Measurements from ENCODE around the gene AGAP3.

The AGAP3 gene

DNA sequence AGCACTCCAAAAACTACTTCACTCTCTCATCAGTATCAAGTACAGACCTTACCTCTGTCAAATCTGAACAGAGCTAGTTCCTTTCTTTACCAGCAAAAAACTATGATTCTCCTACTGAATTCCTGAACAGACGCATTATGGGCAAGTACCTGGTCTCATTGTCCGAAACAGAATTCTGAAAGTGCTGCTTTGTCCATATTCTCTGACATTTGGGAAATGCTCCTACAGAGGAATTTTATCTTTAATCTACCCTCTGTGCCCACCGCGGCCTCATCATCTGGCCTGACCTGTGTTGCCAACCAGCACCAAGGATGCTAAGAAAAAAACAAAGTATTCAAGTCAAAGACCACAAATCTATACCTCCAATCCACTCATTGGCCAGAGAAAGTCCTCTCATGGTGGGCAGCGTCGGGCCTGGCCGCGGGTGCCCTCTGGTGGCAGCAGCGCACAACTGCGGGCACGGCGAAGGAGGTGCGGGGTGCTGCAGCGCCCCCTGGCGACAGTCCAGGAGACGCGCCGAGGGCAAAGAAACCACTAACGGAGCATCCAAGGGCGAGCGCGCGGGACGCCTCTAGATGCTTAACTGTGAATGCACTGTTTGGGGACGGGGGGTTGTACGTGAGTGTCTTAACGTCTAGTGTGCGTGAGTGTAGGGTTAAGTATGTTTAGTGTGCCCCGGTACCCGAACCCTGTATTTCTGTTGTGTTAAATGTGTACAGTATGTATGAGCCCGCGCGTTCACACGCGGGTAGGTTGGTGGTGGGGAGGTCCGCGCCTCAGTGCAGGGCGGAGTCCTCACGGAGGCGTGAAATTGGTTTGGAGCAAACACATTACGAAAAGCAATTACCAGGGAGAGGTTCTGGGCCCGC, 86.2 kb downstream of the AGAP3 start:
- peak; percentile 47 for DNase-seq (ENCODE audit: low read depth, low spot score)
- H3K4me3 ChIP-seq (ENCODE audit: low read length) = no peak overlapping the region

DNA sequence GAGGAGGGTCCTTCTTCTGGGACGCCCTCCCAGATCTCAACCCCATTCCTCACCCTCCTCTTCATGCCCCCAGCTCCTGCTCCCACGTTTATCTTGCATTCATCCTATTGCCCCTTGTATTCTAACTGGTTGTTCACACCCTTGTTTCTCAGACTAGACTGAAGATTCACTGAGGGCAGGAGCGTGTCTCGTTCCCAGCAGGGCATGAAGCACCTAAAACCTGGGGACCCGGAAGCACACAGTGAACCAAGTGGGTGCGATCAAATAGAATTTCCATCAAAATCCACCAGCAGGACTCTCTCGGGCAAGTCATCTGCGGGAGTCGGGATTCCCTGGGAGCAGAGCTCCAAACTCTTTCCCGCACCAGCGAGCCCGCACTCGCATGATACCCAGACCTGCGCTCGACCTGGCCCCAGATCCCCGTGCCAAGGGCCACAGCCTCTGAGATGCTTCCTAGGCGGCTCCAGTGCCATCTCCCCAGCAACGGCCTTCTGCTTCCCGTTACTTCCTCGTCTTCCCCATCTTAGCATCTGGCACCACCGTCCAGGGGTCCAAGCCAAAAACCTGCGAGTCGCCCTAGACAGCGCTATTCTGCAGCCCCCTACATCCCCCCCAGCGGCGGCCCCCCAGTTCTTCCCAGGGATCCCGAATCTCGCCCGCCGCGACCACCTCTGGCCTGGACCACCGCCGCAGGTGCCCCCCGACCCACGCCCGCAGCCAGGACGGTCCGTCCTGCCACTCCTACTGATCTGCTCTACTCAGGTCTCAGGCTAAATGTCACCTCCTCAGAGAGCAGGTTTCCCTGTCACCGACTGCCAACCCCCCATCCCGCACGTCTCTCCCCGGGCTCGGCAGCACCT, 87.3 kb downstream of the AGAP3 start:
- no peak overlapping the region for H3K4me3 ChIP-seq (ENCODE audit: low read length)
- no peak for DNase-seq (ENCODE audit: low read depth, low spot score)

DNA sequence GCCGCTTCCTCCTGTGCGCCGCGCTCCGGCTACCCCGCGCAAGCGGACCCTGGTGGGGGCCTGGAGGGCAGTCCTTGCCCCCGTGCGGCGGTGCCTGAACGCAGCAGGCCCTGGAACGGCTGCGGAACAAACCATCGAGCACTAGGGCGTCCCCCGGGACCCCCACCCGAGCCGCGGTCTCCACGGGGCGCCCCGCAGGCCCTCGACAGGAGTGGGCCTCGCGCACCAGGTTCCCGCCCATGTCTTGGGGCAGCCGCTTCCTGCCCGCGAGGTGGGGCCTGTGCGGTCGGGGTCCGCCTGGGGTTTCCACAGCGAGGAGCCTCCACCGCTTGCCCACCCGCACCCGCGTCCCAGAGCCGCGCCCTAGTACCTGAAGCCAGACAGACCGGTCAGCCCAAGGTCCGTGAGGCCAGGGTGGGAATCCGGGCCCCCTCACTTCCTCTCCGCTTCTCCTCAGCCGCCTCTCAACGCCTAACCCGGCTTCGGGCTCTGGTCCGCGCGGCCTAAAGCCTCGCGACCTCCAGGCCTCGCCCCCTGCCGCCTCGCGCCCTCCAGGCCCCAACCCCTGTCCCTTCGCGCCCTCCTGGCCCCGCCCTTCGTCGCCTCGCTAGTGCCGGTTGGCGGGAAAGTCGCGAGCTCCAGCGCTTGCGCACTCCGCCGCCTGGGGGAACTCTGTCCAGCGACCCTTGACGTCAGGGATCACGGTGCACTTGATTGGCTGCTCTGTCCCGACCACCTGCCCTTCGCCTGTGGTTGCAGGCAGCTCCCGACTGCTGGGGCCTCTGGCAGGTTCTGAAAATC, 88.2 kb downstream of the AGAP3 start:
- DNase-seq (ENCODE audit: low read depth, low spot score) = no peak
- H3K4me3 ChIP-seq (ENCODE audit: low read length) = no peak overlapping the region

DNA sequence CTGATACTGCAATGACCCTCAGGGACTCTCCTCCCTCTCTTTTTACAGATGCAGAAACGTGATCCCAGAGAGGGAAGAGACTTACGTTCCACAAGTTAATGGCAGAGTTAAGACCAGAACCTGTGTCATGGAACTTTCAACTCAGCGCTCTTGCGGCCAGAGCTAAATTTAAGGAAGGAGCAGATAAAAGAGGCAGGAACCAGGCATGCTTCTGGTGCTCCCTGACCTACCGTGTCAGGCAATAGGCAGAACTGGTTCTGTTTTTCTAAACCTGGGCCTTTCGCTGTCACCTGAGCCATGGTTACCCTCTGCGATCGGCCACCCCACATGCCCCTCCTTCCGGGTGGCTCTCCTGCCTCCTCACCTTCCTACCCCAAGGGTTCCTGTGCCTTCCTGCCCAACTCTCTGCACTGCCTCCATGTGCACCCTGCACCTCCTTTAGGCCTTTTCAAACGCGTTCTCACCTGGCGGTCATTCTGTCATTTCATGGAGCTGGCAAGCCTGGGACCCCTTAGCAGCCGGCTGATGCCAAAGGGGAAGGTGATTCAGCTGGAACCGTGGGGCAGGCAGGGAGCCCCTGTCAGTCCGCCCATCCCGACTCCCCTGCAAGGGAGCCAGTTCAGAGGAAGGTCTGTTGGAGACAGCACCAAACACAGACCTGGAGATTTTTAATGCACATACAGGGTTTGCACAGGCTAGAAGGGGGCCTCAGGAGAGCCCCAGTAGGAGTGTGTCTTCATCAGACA, 88.9 kb downstream of the AGAP3 start:
- H3K4me3 ChIP-seq (ENCODE audit: low read length) = no peak overlapping the region
- DNase-seq (ENCODE audit: low read depth, low spot score) = no peak

DNA sequence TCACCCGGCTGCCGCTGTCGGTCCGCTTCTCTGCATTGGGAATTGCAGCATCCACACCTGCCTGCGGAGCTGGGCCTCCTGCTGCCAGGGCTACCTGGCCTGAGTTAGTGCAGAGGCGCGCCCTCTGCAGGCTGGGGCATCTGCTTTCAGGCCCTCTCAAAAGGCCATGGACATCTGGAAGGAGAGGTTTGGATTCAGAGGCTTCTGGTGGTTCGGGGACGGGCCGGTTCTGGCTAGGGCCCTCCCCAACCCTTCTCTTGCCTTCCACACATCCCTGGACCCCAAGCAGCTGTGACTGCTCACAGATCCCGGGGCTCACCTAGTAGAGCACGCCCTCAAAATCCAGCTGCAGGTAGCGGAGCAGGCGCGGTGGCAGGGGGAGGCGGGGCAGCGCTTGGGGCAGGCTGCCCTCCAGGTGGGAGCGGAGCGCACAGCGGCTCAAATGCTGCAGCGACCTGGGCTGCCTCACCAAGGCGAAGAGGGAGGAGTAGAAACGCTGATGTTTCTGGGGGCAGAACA, 89.6 kb downstream of the AGAP3 start:
- no peak for DNase-seq (ENCODE audit: low read depth, low spot score)
- H3K4me3 ChIP-seq (ENCODE audit: low read length) = no peak overlapping the region

DNA sequence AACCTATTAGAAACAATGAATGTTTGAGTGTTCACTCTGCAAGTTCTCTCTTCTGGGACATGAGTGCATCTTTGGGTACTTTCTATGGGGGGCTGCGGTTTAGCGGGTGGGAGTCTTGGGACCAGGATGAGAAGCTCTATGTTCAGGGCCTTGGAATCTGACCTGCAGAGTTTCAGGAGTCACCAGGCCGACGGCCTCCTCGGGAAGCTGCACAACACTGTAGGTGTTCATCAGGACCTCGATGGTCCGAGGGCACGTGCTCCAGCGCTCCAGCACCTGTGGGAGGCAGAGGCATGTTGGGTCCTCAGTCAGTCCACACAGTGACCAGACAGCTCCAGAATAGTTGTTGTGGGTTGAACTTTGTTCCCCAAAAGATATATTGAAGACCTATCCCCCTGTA, 90.1 kb downstream of the AGAP3 start:
- no peak for DNase-seq (ENCODE audit: low read depth, low spot score)
- H3K4me3 ChIP-seq (ENCODE audit: low read length) = no peak overlapping the region

DNA sequence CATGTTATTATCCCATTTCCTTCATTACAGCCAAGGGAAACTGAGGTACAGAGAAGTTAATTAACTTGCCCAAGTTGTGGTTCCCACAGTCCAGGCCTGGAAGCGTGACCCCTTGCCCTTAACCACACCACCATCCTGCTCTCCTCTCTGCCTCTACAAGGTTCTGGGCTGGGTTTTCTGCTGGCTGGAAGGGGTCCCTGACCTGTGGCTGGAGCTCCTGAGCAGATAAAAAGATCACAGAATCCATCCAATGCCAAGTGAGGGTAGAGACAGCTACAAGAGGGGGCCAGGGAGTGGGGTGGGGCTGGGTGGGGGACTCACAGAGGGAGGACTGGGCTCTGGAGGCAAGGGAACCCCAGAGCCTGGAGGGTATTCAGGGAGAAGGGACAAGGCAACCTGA, 91.0 kb downstream of the AGAP3 start:
- H3K4me3 ChIP-seq (ENCODE audit: low read length) = no peak overlapping the region
- no peak for DNase-seq (ENCODE audit: low read depth, low spot score)

DNA sequence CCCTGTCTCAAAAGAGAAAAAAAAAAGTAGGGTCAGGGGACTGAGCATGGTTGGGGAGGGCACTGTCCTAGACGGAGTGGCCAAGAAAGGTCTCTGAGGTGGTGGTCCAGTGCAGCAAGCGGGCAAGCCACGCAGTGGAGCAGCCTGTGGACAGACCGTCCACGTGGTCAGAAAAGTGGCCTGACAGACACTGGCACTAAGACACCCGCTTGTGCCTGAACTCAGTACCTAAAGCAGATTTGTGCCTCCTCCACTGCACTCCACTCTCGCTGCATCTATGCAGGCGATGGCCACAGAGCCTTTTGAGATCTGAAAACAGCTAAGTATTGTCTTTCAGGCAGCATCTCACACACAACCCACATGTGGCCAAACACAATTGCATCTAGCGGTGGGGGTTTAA, 92.0 kb downstream of the AGAP3 start:
- H3K4me3 ChIP-seq (ENCODE audit: low read length) = no peak overlapping the region
- no peak for DNase-seq (ENCODE audit: low read depth, low spot score)

DNA sequence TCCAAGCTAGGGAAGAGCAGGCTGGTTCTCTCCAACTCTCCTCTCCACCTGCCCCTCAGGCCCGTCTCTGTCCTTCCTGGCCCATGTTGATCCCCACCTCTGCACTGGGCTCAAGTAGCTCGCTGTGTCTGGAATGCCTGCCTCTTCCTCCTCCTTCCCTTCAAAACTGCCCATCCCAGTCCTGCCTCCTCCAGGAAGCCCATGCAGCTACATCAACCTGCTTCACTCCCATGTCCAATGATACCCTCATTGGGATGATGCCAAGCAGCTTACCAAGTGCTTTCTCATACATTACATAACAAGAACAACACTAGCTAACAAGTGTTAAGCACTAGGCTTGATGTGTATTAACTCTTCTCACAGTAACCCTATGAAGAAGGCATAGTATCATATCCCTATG, 92.6 kb downstream of the AGAP3 start:
- no peak for DNase-seq (ENCODE audit: low read depth, low spot score)
- H3K4me3 ChIP-seq (ENCODE audit: low read length) = no peak overlapping the region

DNA sequence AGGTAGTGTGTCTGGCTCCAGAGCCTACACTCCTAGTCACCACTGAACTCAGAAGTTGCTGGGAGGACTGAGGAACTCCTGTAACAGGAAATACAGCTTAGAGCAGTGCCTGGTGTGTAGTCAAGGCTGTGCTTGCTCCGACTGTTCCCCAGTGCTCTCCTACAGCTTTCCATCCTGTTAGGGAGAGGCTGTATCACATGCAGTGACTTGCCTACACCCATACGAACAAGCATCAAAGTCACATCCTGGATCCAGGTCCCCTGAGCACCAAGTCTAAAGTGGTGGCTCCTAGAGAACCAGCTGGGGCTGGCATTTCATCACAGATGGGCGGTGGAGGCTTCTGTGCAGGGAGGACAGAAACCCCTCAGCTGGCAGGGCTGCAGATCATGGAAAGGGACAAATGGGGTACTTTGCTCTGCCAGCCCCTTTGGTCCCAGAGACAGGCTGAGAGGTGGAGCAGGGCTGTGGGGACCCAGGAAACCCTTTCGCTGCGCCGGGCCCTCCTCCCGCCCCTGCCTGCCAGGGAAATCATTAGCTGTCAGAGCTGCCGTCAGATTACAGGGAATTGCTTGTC, 93.1 kb downstream of the AGAP3 start:
- no peak for DNase-seq (ENCODE audit: low read depth, low spot score)
- H3K4me3 ChIP-seq (ENCODE audit: low read length) = no peak overlapping the region

DNA sequence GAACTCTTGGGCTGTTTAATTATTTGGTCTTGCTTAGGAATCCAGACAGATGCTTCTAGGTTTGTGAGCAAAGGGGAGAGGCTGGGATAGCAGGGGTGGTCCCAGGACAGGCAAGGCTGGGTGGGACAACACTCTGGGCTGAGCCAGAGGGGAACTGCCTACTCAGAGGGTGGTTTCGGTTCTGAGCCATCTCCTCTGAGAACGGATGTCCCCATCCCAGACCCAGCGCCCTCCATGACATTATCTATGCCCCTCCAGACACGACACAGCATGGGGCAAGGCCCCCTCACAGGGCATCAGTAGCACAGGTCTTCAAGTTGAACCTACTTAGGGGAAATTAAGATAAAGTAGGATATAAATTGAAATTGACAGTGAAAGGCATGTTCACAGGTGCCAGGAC, 93.7 kb downstream of the AGAP3 start:
- no peak for DNase-seq (ENCODE audit: low read depth, low spot score)
- H3K4me3 ChIP-seq (ENCODE audit: low read length) = no peak overlapping the region

DNA sequence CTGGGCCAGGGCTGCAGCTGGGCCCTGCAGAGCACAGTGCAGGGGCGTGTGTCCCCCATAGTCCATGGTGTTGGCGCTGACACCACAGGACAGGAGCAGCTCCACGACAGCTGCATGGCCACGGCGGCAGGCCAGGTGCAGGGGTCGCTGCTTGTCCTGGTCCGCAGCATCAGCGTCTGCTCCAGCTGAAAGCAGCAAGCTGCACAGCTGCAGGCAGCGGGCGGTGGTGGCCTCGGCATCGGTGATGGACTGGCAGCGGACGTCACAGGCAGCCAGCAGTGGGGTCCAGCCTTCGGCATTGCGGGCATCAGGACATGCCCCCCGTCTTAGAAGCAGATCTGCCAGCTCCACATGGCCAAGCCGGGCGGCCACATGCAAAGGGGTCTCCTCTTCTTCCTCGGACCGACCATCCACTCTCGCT, 94.7 kb downstream of the AGAP3 start:
- DNase-seq (ENCODE audit: low read depth, low spot score) = no peak
- no peak overlapping the region for H3K4me3 ChIP-seq (ENCODE audit: low read length)

DNA sequence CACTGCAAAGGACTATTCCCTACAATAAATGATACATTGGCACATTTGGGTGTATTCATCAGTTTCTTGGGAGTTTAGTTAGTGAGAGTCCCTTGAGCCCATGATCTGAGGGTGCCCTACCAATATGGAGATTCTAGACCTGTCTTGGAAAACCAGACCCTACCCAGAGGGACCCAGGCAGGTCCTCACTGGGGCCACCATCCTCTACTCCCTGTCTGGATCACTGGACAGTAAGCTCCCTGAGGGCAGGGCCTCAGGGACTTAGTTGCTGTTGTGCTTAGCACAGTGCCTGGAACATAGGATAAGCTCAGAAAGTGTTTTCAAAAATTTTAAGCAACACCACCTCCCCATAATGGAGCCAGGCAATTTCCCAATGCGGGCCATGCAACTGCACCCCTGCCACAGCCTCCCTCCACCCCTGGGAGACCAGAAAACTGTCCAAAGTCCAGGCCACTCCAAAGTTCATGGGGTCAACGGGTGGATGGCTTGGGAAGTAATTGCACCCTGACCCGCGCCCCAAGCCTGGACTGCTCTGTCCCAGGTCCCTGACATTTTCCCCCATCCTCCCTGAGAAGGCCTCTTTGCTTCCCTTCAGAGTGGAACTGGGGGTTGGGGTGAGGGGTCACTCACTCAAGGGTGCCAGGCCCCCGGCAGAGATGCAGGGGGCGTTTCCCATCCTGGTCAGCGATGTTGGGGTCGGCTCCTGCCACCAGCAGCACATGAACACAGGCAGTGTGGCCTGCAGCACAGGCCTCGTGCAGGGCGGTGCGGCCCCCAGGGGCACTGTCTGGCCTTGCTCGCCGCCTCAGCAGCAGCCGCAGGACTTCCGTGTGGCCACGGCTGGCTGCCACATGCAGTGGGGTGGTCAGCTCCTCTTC, 99.7 kb downstream of the AGAP3 start:
- no peak for DNase-seq (ENCODE audit: low read depth, low spot score)
- H3K4me3 ChIP-seq (ENCODE audit: low read length) = no peak overlapping the region

DNA sequence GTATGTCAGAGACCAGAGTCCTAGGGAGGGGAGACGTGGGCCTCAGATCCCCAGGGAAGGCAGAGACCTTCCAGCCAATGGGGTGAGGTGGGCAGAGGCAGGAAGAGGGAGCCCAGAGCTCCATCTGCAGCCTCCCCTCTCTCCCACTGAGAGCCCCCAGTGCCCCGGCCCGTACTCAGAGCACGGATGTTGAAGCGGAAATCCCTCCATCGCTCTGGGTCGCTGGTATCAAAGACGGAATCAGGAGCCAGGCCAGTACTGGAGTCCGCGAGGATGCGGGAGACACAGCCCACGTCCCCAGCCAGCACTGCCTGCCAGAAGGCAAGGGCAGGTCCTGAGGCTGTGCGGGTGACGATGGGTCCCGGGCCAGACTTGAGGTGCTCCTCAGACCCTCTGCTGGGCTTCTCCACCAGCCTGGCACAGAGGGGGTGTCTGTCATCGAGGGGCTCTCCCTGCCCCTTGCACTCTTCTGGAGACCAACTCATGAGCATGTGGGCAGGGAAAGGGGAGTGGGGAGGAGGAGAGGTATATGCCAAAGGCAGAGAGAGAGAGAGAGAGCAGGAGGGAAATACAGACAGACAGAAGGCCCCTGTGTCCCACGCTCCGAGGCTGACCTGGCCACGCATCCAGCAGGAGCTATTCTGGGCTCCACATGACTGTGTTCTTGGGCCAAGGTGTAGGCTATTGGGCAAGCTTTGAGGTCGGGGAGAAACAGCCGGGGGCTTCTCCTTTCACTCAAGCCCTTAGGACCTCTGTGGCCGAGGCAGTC, 100.5 kb downstream of the AGAP3 start, which contains the start of gene ASB10:
ASB10 (minus strand) TSS at position 611 of the 769 bp plus-strand sequence; CDS start at position 491, 120 bp downstream.
- H3K4me3 ChIP-seq (ENCODE audit: low read length) = no peak within 1 kb of the TSS
- DNase-seq (ENCODE audit: low read depth, low spot score) = no peak

DNA sequence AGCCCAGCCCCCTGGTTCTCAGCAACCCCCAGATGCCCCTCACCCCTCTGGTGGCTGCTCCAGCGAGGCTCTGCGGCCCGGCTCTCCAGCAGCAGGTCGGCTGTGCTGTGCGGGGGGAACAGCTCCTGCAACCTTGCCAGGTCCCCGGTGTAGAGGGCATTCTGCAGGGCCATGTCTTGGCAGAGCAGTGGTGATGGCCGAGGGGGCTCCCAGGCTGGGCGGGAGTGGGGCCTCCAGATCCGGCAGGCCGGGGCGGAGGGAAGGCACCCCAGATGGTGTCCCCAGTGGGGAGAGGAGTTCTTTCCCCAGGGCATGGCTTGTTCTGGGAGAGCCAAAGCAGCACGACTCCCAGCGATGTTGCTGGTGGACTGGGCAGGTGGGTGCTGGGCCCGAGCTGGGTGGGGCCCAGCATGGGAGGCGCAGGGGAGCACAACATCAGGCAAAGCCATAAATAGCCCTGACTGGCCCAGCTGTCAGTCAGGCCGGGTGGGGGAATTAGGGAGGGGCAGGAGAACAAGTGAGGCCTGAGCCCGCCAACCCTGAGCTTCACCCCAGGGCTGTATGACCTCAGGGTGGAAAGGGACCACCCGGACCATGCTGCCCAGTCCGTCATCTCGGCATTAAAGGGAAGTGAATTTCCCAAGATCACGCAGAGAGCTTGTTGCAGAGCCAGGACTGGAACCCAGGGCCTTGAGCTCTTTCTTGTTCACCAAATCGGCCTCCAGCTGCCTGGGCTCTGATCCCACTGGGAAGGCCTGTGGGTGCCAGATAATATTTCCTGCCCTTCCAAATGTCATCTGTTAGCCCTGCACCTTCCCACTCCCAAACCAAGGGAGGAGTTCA, 101.4 kb downstream of the AGAP3 start:
- no peak overlapping the region for H3K4me3 ChIP-seq (ENCODE audit: low read length)
- DNase-seq (ENCODE audit: low read depth, low spot score) = no peak

DNA sequence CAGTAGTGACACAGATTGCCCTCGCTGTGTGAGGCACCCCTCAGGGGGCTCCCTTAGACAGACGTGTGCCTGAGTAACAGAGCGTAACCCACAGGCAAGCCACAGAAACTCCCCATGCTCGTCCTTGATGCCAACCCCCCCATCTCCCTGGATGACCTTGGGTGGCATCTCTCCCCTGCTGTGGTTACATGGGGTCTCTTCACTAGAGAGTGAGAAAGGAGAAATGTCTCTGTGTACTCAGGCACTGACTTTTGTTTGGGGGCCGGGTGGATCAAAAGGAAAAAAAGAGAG, 101.9 kb downstream of the AGAP3 start:
- no peak for DNase-seq (ENCODE audit: low read depth, low spot score)
- no peak overlapping the region for H3K4me3 ChIP-seq (ENCODE audit: low read length)
